ENCODE measurements around the gene PCBP4.
A peak's percentile ranks its signal among the peaks of the same experiment; 100 is the strongest.

Gene PCBP4

GRCh38 chr3:51971350-51971749 is 4.1 kb upstream of the PCBP4 start:
- DNase-seq (ENCODE audit: low read depth) = no peak
- H3K4me3 ChIP-seq (ENCODE audit: low read depth, low read length) = no peak overlapping the region

DNA sequence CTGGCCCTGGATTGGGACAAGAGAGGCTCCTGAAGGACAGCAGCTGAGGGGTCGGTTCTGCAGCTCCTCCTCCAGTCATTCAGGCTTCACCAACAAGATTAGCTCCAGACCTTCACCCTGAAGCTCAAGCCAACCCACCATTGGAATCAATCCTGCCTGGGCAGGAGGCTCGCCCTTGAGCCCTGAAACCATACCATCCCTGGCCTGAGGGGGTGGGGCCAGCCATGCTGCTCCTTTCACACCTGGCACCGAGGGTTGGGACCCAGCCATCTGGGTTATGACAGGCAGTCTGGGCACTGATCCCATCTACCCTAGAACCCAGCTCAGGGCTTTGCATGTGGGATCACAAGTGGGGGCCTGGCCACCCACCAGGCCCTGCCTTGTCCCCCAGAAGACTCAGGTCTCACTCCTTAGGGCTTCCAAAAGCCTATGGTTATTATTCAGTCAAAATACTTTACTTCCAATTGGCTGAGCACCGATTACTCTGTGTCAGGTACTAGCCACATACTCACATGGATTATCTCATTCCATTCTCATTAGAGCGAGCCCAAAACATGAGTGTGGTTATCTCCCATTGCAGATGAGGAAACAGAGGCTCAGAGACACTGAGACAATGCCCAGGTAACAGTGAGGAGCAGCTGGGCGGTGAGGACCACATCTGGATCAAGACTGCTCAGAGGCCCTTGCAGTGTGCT is 3.5 kb upstream of the PCBP4 start:
- no peak for DNase-seq (ENCODE audit: low read depth)

More at GRCh38 chr3:51971350-51971749, 4.1 kb upstream of the PCBP4 start:
- TF ChIP-seq CTCF (IDR thresholded peaks at IDR 0.05; ENCODE audit: control insufficient read depth, extremely low read depth, insufficient read depth) = no peak

DNA sequence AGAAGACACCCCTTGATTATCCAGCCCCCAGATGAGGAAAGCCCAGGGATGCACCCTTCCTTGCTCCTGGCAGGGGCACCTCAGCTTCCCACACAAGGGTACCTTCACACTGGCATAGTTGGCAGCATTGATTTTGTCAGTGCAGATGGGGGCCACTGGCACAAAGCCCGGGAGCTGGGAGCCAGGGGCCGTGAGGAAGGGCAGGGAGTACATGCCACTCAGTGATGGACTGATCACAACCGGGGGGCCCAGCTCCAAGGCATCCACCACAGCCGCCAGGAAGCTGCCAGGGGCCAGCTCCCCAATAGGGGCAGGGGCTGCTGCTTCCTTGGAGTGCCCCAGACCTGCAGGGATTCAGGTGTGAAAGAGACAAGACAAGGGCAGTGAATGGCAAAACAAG is 2.6 kb upstream of the PCBP4 start:
- TF ChIP-seq CTCF (IDR thresholded peaks at IDR 0.05; ENCODE audit: control insufficient read depth, extremely low read depth, insufficient read depth) = no peak

More for the DNA sequence above, 3.5 kb upstream of the PCBP4 start:
- no peak overlapping the region for H3K4me3 ChIP-seq (ENCODE audit: low read depth, low read length)
- TF ChIP-seq CTCF (IDR thresholded peaks at IDR 0.05; ENCODE audit: control insufficient read depth, extremely low read depth, insufficient read depth) = no peak

DNA sequence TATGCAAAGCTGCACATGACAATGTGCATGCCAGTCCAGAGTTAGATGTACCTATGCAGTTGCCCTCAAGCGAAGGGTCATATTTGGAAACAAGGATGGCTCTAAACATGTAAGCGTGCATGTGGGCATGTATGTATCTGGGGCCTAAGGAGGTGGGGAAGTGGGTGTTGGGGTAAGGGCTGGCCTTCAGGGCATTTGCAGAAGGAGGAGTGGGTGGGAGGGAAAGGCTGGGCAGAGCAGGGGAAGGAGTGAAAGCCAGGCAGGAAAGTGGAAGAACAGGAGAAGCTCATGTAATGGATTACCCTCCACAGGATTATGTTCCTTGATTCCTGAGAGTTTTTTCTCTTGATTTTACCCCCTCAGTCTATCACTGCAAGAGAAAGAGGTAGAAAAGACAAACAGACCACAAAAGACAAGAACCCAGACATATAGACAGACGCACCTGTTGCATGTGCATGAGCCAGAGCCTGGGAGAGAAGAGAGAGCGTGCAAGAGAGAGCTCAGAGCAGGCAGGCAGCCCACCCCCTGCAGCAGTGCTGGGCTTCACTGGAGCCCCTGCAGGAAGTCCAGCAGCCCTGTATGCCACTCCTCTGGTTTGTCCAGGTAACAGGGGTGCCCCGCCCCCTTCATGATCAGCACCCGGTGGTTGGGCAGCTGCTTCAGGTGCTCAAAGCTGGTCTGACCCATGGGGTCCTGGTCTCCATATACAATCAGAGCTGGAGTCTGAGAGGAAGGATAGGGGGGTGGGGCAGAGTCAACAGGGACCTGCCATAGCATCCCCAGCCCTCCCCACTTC is 1.8 kb upstream of the PCBP4 start:
- no peak for TF ChIP-seq CTCF (IDR thresholded peaks at IDR 0.05; ENCODE audit: control insufficient read depth, extremely low read depth, insufficient read depth)
- no peak for DNase-seq (ENCODE audit: low read depth)
- H3K4me3 ChIP-seq (ENCODE audit: low read depth, low read length) = no peak overlapping the region

More for the DNA sequence above, 2.6 kb upstream of the PCBP4 start:
- no peak for DNase-seq (ENCODE audit: low read depth)
- H3K4me3 ChIP-seq (ENCODE audit: low read depth, low read length) = no peak overlapping the region

DNA sequence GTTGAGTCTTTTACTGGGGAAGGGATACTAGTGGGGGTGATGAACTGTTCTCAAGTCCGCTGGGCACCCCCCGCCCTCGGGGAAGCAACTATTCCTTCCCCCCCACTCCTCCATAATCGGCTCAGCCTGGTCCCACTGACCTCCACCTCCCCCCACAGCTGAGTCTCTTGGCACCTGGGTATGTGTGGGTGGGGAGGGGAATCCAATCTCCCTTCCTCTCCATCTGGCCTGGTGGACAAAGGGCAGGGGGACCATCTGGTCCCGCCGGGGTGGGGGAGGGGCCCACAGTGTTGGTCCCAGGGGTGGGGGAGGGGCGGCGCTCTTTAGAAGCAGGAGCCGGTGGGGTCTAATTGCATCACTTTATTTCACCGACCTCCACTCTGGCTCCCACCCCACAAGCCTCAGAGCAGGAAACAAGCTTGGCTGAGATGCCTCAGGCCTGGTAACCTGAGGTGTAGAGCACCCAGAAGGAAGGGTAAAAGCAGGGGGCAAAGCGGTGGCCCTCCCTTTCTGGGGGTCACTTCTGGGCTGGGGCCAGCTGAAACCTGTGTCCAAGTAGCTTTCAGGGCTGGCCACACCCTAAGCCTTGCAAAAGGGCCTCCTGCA is 1.0 kb upstream of the PCBP4 start:
- TF ChIP-seq CTCF (IDR thresholded peaks at IDR 0.05; ENCODE audit: control insufficient read depth, extremely low read depth, insufficient read depth) = no peak
- peak overlapping the region; percentile 59 for H3K4me3 ChIP-seq (ENCODE audit: low read depth, low read length)
- DNase-seq (ENCODE audit: low read depth) = no peak

DNA sequence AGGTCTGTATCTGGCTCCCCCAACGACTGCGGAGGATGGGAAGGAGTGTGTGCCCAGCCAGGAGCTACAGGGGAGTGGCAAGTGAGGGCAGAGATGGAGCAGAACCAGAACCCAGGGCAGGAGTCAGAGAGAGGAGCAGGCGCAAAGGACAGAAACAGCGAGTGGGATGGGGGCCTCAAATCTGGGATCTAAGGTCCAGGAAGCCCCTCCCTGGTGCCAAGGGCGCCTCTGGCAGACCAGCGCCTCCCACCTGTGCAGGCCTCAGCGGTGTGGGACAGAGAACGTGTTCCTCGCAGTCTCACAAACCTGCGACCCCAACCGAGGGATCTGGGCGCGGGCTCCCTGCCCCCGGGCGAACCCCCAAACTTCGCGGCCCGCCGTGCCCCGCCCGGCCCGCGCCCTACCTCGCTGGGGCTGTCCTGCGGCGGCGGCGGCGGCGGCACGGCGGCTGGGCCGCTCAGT is 301 bp downstream of the PCBP4 start:
- peak overlapping the region; percentile 69 for H3K4me3 ChIP-seq (ENCODE audit: low read depth, low read length)
- no peak for TF ChIP-seq CTCF (IDR thresholded peaks at IDR 0.05; ENCODE audit: control insufficient read depth, extremely low read depth, insufficient read depth)
- no peak for DNase-seq (ENCODE audit: low read depth)
